ENCODE measurements around the gene PAFAH1B1. TPM values are rescaled to one million over a fixed set of nuclear protein-coding genes. Genes with fewer than 3 reads are reported as not detected.
"Not testable (repeated sequence)": the region's sequence is repeated elsewhere in the genome, so short reads cannot be mapped to it uniquely, and the experiment has no call there.

Gene PAFAH1B1
- total RNA-seq, 1 donor from 2014 or later = 119 TPM

DNA sequence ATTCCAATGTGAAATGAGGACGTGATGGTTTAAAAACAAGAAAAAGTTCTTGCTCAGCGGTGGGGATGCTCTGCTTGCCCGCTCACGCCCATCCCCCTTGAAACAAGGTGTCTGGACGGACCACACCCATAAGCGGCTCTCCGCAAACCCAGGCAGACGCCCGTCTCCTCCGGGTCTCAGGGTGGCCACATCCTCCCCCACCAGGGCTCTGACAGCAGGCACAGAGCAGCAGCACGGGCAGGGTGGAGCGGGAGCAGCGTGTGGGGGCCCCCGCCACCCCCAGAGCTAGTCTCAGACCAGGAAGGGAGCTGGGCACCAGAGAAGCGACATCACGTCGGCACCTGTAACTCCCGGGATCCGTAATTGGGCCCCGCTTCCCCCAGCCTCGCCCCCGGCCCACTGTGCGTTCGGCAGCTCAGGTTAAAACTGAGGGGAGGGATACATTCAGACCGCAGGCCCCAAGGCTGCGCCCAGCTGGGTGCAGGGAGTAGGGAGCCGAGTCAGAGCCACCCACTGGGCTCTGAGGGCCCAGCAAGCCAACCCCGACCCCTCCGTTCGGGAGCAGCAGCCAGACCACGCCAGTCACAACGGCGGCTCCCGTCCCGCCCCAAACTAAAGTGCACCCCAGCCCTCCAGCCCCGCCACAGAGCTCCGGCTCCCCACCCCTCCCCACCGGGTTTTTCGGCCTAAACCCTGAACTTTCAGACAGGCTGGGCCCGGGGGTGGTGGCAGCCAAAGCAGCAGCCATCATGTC, 96.1 kb downstream of the PAFAH1B1 start:
- DNase-seq (ENCODE audit: low spot score) = no peak

DNA sequence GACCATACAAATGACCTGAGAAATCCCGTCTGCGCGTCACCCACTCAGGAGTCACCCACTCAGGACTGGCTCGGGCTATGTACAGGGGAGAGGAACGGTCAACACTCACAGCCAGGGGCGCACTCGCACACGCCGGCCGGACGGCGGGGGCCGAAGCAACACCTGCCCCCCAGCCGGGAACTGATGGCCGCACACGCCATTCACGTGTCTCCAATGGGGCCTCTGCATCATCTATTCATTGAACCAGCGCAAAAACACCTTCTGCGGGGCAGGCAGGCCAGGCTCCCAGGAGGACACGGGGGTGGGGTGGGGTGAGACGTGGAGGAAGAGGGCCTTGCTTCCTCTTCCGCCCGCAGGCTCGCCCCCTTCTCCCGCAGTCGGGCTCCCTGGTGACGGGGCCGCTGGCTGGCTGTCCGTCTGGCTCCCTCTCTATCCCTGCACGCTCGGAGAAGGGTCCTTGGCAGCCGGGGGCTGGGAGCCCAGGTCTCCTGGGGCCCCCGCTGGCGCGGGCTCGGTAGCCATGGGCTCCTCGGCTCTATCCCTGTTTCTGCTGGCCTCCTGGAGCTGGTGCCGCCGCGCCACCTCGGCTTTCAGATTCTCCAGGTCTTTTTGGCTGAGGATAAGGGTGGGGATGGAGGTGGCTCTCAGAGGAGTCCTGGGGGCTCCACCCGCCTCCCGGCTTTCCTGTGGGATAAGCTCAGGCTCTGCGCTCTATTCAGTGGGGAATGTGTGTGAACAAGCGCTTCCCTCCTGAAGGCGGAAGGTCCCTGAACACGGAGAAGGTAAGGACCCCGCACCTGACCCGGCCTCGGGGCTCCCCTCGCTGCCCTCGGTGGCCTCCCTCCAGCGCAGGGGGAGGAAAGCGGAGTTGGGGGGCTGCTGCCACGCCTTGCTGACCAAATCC, 97.0 kb downstream of the PAFAH1B1 start:
- DNase-seq (ENCODE audit: low spot score) = no peak

DNA sequence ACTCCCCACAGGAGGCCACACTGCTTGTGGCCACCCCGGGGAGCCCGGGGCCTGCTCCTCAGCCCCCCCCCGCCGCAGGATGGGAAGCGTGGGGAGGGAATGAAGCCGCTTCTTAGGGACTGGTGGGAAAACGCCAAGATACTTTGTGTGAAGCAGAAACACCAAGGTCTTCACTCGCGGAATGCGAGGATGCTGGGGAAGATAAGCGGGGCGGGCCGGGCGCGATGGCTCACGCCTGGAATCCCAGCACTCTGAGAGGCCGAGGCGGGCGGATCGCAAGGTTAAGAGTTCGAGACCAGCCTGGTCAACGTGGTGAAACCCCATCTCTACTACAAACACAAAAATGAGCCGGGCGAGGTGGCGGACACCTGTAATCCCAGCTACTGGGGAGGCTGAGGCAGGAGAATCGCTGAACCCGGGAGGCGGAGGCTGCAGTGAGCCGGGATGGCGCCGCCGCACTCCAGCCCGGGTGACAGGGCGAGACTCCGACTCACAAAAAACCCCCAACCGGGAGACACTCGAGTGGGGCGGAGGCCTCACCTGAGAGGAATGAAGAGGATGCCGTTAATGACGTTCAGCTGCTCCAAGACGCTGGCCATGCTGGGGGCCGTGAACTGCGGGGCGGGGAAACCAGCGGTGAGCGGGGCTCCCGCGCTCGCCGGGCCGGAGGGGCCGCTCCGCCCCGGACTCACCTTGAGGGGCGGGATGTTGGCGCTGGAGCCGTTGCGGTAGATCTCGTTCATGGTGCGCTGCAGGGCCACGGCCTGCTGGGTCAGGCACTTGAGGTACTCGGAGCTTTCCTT, 97.8 kb downstream of the PAFAH1B1 start:
- DNase-seq (ENCODE audit: low spot score) = no peak

DNA sequence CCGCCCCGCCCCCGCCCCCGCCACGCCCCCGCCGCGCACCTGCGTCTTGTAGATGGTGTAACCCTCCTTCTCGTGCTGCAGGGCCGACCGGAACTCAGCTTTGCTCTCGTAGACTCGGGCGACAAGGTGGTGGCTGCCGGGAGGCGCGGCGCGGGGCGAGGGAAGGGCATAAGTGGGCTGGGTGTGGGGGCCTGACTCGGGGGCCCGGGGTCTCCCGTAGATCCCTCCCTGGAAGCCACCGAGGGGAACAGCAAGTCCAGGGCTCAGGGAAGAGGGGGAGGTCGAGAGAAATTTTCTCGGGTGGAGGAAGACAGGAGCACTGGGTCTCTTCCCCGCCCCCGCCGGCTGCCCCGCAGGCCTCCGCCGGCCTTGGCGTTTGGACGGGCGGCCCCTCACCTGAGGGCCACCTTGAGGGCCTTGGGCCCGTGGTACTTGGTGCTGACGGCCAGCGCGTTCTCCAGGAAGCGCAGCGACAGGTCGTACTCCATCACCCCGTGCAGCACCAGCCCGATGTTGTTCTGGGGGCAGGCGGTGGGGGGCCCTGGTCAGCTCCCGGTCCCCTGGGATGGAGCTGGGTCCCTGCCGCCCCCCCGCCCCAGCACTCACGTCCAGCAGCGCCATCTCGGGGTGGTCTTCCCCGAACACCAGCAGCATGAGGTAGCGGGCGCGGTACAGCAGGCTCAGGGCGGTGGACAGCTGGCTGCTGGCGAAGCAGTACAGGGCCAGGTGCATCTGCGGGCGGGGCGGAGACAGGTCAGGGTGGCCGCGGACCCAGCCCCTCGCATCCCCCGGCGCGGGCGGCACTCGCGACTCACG, 98.7 kb downstream of the PAFAH1B1 start:
- DNase-seq (ENCODE audit: low spot score) = no peak

DNA sequence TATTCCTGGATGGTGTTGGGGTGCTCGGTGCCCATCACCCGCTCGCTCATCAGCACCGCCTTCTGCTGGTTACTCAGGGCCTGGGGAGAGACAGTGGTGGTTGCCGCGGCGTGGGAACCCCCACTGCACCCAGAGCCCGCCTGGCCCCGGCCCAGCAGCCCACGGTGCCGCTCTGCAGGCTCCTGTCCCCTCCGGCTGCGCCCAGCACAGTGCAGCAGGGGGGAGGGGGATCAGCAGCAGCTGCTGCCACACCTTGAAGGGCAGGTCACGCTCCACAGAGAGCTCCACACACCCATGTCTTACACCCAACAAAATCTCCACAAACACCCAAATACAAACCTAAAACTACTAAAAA, 99.3 kb downstream of the PAFAH1B1 start:
- DNase-seq (ENCODE audit: low spot score) = peak; percentile 34

DNA sequence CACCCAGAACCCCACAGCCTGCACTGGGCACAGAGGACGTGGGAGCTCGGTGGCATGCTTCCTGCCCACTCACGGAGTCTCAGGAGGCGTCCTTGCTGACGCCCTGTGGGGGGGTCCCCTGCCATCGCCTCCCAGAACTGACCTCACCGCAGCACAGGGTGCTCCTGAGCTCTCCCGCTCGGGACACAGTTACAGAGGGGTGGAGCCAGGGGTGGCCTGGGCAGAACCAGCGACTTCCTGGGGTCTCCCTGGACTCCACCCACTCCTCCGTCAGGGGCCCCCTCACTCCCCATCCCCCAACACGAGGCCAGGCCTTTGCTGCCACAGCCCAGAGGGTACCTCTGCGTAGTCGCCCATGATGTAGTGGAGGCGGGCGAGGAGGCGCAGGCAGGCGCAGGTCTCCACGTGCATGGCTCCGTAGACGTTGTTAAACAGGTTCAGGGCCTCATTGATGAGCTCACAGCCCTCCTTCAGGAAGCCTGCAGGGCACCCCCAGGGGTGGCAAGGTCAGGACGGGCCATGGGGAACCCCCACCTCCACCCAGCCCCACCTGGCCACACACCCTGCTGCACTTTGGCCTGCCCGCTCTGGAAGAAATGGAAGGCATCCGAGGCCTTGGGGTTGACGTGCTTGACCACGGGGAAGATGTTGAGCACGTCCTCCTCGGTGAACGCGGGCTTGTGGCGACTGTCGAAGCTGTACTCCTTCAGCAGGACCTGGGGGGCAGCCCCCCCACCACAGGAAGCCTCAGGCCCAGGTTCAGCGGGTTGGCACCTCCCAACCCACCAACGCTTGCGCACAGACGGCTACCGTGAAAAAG, 100.3 kb downstream of the PAFAH1B1 start:
- peak; percentile 40 for DNase-seq (ENCODE audit: low spot score)

DNA sequence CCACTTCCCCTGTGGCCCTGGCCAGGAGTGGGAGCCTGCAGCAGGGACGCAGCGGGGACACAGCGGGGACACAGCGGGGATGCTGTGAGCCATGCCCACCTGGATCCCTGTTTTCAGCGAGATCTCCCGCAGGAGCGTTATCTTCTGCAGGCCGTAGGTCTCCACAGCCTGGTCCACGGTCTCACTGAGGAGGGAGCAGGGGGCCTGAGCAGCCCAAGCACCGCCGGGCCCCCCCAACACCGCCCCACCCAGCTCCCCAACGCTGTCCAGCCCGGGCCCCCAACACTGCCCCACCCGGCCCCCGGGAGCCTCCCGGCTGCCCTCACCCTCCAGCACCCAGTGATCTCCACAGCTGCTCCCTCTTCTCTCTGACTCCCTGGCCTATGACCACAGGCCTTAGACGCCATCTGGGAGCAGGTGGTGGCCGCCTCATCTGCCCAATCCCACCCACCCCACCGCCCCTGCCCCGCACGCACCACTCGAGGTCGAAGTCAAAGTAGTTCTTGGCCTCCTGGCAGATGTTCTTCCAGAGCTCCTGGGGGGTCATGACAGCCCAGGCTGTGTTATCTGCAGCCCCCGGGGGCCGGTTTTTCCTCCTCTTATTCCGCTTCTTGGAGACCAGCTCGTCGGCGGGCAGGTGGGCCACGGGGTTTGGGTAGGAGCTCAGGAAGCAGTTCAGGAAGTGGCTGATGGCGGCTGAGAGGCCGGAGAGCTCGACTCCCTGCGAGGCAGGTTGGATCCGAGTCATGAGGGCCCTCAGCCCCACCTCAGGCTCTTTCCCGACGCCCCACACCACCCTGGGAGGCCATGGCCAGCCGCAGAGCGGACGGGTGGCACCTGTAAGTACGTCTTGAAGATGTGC, 101.2 kb downstream of the PAFAH1B1 start:
- DNase-seq (ENCODE audit: low spot score) = peak; percentile 37

DNA sequence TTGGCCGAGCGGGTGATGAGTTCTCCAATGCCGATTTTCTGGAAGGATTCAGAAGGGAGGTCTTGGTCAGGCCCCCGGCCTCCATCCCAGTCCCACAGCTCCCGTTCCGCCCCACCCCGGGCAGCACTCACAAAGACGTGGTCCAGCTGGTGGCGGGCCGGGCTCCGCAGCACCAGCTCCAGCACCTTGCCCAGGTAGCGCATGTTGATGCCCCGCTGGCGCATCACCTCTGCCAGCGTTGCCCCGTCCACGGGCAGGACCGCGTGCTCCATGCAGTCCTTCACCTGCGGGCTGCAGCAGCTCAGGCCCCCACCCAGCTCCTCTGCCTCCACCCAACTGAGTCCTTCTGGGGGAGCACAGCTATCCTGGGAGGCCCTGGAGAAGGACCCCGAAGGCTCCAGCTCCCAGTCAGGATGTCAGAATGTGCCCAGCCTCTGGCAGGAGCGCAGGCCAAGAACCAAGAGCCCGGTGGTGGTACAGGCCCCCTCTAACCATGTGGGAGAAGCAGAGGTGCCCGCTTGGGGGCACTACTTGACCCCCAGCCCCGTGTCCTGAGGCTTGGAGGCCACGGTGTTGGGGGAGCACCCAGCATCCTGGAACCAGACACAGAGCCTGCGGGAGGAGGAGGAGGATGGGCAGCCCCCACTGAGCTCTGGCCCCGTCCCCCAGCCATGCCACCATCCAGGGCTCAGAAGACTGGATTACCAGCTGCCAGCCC, 101.9 kb downstream of the PAFAH1B1 start:
- DNase-seq (ENCODE audit: low spot score) = peak; percentile 36

DNA sequence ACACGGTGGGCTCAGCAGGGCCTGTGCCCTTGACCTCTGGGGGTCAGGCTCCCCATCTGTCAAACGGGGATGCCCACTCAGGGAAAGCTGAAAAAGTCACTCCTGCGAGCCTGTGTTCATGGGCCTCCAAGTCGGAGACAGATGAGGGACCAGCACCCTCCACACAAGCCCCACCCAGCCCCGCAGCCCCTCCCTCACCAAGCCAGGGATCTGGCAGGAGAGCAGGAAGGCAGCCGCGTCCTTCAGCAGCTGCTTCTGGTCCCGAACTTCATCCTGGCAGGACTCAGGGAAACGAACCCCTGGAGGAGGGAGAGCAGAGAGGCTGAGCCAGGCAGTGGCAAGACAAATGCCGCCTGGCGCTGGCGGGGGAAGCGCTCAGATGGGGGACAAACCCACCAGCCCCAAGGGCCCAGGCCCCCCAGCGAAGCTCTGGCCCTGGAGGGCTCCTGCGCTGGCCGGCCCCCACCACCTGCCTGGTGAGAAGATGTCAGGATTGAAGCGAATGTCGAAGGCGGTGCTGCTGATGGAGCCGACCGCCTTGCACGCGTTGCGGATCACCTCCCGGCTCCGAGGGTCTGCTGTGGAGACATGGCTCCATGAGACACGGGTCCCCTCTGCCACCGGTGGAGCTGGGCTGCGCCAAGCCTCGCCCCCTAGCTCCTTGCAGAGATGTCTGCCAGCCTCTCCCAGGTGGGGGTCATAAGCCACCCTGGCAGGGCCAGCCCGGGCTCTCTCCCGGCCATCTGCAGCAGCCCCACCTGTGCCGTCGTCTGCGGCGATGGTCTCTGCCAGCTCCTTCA, 102.7 kb downstream of the PAFAH1B1 start:
- peak; percentile 35 for DNase-seq (ENCODE audit: low spot score)

DNA sequence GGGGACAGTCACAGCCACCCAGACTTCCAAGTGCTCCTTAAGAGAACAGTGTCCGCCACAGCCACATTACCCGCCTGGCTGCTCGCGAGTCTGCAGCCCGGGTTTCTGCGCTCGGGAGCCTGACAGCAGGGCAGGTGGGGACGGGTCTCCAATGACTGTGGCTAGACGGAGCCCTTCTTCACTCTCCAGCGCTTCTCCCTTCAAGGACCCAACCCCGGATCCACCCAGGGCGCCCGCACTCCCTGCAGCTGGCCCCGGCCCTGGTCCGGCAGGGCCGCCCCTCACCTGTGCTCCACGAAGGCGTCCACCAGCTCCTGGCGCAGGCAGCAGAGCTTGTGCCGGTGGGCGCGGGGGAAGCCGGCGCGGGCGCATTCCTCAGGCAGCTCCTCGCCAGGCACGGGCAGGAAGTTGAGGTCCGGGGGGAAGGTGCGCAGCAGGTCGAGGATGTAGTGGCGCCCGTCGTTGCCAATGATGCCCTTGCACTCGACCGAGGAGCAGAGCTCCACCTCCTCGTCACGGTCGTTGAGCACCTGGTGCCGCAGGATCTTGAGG, 104.2 kb downstream of the PAFAH1B1 start:
- peak; percentile 41 for DNase-seq (ENCODE audit: low spot score)

DNA sequence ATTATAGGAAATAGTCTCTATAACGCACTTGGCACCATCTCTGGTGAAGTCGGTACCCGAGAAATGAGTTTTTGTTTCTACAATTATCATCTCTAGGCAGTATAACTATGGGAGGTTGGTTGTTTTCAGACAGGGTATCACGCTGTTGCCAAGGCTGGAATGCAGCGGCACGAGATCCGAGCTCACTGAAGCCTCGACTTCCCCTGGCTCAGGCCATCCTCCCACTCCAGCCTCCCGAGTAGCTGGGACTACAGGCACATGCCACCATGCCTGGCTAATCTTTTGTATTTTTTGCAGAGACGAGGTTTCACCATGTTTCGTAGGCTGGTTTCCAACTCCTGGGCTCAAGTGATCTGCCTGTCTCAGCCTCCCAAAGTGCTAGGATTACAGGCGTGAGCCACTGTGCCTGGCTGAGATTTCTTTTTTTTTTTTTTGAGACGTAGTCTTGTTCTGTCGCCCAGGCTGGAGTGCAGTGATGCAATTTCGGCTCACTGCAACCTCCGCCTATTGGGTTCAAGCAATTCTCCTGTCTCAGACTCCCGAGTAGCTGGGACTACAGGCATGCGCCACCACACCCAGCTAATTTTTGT, 105.9 kb downstream of the PAFAH1B1 start:
- DNase-seq (ENCODE audit: low spot score) = not testable (repeated sequence)

DNA sequence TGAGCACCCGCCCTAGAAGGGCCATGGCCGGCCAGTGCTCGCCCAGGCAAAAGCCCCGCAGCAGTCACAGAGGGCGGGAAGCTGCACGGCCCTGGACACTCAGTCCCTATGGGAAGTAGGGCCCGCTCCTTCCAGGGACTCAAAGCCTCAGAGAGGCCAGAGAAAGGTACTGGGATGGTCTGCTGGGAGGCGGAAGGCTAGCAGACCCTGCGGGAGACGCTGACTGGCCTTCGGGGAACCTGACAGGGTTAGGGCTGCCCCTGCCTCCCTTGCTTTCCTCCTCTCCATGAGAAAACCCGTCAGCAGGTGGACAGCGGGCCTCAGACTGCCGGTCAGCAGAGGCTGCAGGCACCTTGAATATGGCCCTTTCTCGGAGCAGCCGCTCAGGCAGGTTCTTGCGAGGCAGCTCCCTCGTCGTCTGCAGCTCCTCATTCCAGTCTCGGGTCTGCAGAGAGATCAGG, 106.6 kb downstream of the PAFAH1B1 start:
- DNase-seq (ENCODE audit: low spot score) = no peak

DNA sequence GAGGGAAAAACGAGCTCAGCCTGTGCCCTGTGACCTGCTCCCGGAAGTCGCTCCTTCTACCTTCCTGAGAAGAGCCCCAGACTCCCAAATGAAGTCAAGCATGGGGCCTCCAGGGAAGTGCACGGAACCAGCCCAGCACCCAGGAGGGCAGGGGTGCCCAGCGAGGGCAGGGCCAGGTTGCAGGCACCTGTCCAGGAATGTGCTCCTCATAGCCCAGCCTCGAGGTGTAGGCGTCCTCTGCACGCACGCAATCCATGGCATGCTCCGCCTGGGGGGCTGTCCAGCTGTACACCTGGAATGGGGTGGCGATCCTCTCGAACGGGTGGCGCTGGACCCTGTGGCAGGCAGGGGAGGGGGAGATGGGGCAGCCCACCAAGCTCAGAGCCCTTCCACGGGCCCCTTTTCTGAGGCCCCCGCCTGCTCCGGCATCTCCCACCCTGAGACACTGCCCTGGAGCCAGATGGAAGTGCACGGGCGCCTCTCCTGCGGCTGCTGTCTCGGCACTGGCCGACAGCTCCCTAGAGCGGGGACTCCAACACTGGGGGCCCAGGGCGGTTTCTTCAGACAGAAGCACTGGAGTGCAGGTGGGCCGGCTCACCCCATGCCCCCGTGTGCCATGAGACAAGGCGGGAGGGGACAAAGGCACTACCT, 107.2 kb downstream of the PAFAH1B1 start:
- DNase-seq (ENCODE audit: low spot score) = no peak

DNA sequence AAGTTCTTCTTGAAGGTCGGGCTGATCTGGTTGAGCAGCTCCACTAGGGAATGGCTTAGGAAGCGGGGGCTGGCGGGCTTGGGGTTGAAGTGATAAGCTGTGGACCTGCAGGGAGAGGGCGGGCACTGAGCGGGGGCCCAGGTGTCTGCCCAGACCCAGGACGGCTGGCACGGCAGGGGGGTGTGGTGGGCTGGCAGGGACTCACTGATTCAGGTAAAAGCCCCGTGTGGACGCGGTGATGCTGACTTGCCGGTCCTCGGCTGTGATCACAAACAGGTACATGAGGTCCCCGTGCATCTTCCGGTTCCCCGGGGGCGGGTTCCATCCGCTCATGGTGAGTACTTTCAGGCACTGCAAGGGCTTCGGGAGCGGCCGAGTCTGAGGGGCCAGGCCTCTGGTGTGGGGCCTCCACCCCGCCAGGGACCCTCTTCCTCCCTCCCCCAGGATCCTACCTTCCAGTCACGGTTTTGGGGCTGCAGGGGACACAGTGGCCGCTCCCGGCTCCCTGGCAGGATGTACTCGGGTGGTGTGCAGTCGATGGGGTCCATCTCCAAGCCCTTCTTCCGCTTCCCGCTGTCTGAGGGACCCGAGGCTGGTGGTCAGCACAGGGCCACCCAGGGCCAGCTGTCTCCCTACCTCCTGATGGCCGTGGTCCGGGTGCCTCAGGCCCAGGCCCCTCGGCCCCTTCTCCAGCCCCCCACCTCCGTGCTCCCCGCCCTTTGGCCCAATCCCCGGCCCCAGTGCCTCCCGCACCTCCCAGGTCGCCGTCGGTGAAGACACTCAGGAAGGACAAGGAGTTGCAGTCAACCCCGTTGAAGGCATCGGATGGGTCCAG, 107.9 kb downstream of the PAFAH1B1 start:
- no peak for DNase-seq (ENCODE audit: low spot score)

DNA sequence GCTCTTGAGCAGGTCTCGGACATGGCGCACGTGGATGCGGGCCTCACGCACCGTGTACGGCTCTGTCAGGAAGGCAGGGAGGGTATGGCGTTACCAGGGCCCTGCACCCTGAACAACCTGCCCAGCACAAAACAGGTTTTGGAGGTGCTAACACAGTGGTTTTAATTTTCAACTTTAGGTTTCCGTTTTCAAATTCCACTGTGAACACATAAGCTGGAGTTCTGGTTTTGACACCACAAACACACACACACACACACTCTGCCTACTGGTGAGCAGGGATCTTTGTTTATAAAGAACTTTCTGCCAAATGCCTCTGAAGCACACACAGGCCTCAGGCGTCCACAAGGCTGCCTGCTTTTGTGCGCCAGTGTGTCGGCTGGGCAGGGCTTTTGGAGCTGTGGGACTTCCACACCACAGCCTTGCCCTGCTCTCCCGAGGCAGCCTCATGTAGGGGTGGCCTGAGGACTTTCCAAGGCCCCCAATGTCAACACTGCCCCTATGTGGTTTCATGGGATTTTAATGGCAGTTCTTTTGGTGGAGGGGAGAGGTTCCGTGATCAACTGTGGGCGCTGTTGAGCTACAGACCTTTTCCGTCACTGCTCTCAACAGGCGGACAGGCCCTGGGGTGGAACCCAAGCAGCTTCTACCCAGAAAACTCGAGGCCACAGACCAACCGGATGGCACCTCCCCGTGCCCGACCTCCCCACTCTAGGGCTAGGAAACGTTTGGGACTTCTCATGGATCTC, 108.7 kb downstream of the PAFAH1B1 start:
- DNase-seq (ENCODE audit: low spot score) = no peak
